H1 (cell line): ENCODE measurements around the gene SKP1. TPM values are rescaled to one million over a fixed set of nuclear protein-coding genes. Genes with fewer than 3 reads are reported as not detected.

ENCODE experiments used
- CTCF ChIA-PET: fragments of 300-600 bp; sonication (Branson Sonifier 250); formaldehyde crosslinking; loops from one replicate; lab custom pipeline; 2021; ENCODE audit not compliant: partially characterized antibody; lab: Charles Lee
- POLR2A ChIA-PET: fragments of 300-600 bp; sonication (Branson Sonifier 250); formaldehyde crosslinking; loops from one replicate; lab custom pipeline; 2021; ENCODE audit warnings: inconsistent platforms; ENCODE audit not compliant: partially characterized antibody; lab: Charles Lee
- DNase-seq, 2 experiments: peaks; one replicate each; pipeline versions ENCODE4 v3.0.0 to v3.0.0-alpha.2; 2010 to 2022; ENCODE audit warnings: low spot score in 2 of 2, low read depth in 1 of 2, mixed read lengths in 1 of 2
- FAIRE-seq: peaks from 2 replicates; lab custom pipeline; 2011; peaks lifted over from hg19 to GRCh38; lab: Jason Lieb, UNC
- H2AFZ ChIP-seq: 2 replicates; pipeline ENCODE4 v1.8.1; 2012; ENCODE audit warnings: low read length, inconsistent platforms
- H2AK5ac ChIP-seq: 2 replicates; pipeline ENCODE4 v1.6.1; 2013; ENCODE audit warnings: low read depth, low read length
- H2BK120ac ChIP-seq: replicated peaks from 2 replicates; pipeline ENCODE3; 2013; ENCODE audit warnings: low read depth, low read length, inconsistent platforms
- H2BK12ac ChIP-seq: 2 replicates; pipeline ENCODE4 v1.6.1; 2013; ENCODE audit warnings: low read depth, low read length
- H2BK15ac ChIP-seq: 2 replicates; pipeline ENCODE4 v1.6.1; 2013; ENCODE audit warnings: low read length
- H2BK20ac ChIP-seq: 2 replicates; pipeline ENCODE4 v1.6.1; 2013; ENCODE audit warnings: low read length
- H2BK5ac ChIP-seq: 2 replicates; pipeline ENCODE4 v1.6.1; 2013; ENCODE audit warnings: low read depth, low read length
- H3K14ac ChIP-seq: 2 replicates; pipeline ENCODE4 v1.6.1; 2013; ENCODE audit warnings: inconsistent platforms; ENCODE audit not compliant: insufficient read length
- H3K18ac ChIP-seq: 2 replicates; pipeline ENCODE4 v1.6.1; 2013; ENCODE audit warnings: low read length; ENCODE audit errors: extremely low read depth
- H3K23ac ChIP-seq: 2 replicates; pipeline ENCODE4 v1.6.1; 2013; ENCODE audit warnings: inconsistent platforms; ENCODE audit not compliant: insufficient read length
- H3K23me2 ChIP-seq: 2 replicates; pipeline ENCODE4 v1.6.1; 2013; ENCODE audit warnings: low read depth, low read length
- H3K27ac ChIP-seq: 2 replicates; pipeline ENCODE4 v1.6.1; 2011; ENCODE audit warnings: low read depth, low read length, inconsistent platforms
- H3K27me3 ChIP-seq, 4 experiments: replicated peaks in 1 of 4; 1 replicate in 1 of 4; 2 replicates in 3 of 4; pipeline versions ENCODE4 v1.6.1 to v1.8.1; 2011 to 2013; ENCODE audit warnings: low read length in 3 of 4, mild to moderate bottlenecking in 3 of 4, inconsistent platforms in 2 of 4, mixed read lengths in 2 of 4, moderate library complexity in 1 of 4; ENCODE audit not compliant: control insufficient read depth in 3 of 4, insufficient read depth in 3 of 4; ENCODE audit errors: extremely low read depth in 1 of 4
- H3K36me3 ChIP-seq, 4 experiments: 2 replicates each; pipeline versions ENCODE4 v1.6.1 to v1.8.1; 2011 to 2013; ENCODE audit warnings: mild to moderate bottlenecking in 4 of 4, low read length in 3 of 4, moderate library complexity in 2 of 4, control low read depth in 1 of 4, inconsistent platforms in 1 of 4; ENCODE audit not compliant: insufficient read depth in 4 of 4, control insufficient read depth in 2 of 4
- H3K4ac ChIP-seq: replicated peaks from 2 replicates; pipeline ENCODE3; 2013; ENCODE audit warnings: low read length, low read depth, mixed read lengths, inconsistent platforms; ENCODE audit not compliant: insufficient read length
- H3K4me1 ChIP-seq, 4 experiments: replicated peaks in 1 of 4; 1 replicate in 1 of 4; 2 replicates in 3 of 4; pipeline versions ENCODE4 v1.6.1 to v1.8.1; 2011 to 2013; ENCODE audit warnings: low read length in 3 of 4, inconsistent platforms in 2 of 4, mixed read lengths in 1 of 4; ENCODE audit not compliant: insufficient read depth in 4 of 4, control insufficient read depth in 3 of 4
- H3K4me2 ChIP-seq, 2 experiments: 2 replicates each; pipeline versions ENCODE4 v1.6.1 to v1.8.1; 2011 to 2013; ENCODE audit warnings: low read depth in 2 of 2, low read length in 2 of 2, control low read depth in 1 of 2, inconsistent platforms in 1 of 2, mild to moderate bottlenecking in 1 of 2; ENCODE audit not compliant: insufficient read depth in 1 of 2
- H3K4me3 ChIP-seq, 4 experiments: fragments of 200-600, 300-600 bp in 1 of 4; sonication (generic), shearing (Covaris generic), sonication (Bioruptor Twin) in 1 of 4; 2 replicates each; pipeline versions ENCODE4 v1.5.1 to v1.8.1; 2011 to 2016; ENCODE audit warnings: low read length in 4 of 4, low read depth in 3 of 4, control low read depth in 2 of 4, inconsistent platforms in 2 of 4, mild to moderate bottlenecking in 2 of 4, mixed read lengths in 1 of 4, moderate library complexity in 1 of 4; ENCODE audit not compliant: insufficient read depth in 2 of 4; ENCODE audit errors: extremely low read depth in 1 of 4
- H3K56ac ChIP-seq: replicated peaks from 2 replicates; pipeline ENCODE3; 2013; ENCODE audit warnings: low read depth, mild to moderate bottlenecking, mixed read lengths, low read length, inconsistent platforms; ENCODE audit not compliant: insufficient read length
- H3K79me1 ChIP-seq: 2 replicates; pipeline ENCODE4 v1.6.1; 2013; ENCODE audit warnings: low read depth, low read length, control low read depth
- H3K79me2 ChIP-seq, 2 experiments: 2 replicates each; pipeline versions ENCODE4 v1.6.1 to v1.8.1; 2012 to 2013; ENCODE audit warnings: low read length in 2 of 2, mild to moderate bottlenecking in 2 of 2, inconsistent platforms in 1 of 2; ENCODE audit not compliant: insufficient read depth in 2 of 2, control insufficient read depth in 1 of 2
- H3K9ac ChIP-seq, 4 experiments: replicated peaks in 1 of 4; 1 replicate in 1 of 4; 2 replicates in 3 of 4; pipeline versions ENCODE4 v1.6.1 to v1.8.1; 2011 to 2013; ENCODE audit warnings: low read depth in 3 of 4, low read length in 3 of 4, control low read depth in 2 of 4, mild to moderate bottlenecking in 2 of 4, moderate library complexity in 2 of 4, inconsistent platforms in 1 of 4; ENCODE audit errors: extremely low read depth in 1 of 4
- H3K9me3 ChIP-seq, 2 experiments: 2 replicates each; pipeline versions ENCODE4 v1.6.1 to v1.8.1; 2012 to 2013; ENCODE audit warnings: mild to moderate bottlenecking in 2 of 2, moderate library complexity in 2 of 2, control low read depth in 1 of 2, inconsistent platforms in 1 of 2, low read depth in 1 of 2, low read length in 1 of 2, mixed read lengths in 1 of 2; ENCODE audit not compliant: insufficient read depth in 2 of 2
- H4K20me1 ChIP-seq, 2 experiments: replicated peaks in 1 of 2; 2 replicates each; pipeline versions ENCODE3 to v1.8.1; 2011 to 2013; ENCODE audit warnings: inconsistent platforms in 2 of 2, low read length in 2 of 2, mild to moderate bottlenecking in 1 of 2; ENCODE audit not compliant: insufficient read depth in 2 of 2, control insufficient read depth in 1 of 2
- H4K5ac ChIP-seq: 2 replicates; pipeline ENCODE4 v1.6.1; 2013; ENCODE audit warnings: low read length, low read depth, mixed read lengths, inconsistent platforms; ENCODE audit not compliant: insufficient read length
- H4K8ac ChIP-seq: 2 replicates; pipeline ENCODE4 v1.8.0; 2013; ENCODE audit warnings: mild to moderate bottlenecking, moderate library complexity, low read length, inconsistent platforms; ENCODE audit not compliant: insufficient read depth; ENCODE audit errors: extremely low read depth
- H4K91ac ChIP-seq: replicated peaks from 2 replicates; pipeline ENCODE3; 2013; ENCODE audit warnings: low read length, mixed read lengths, inconsistent platforms; ENCODE audit not compliant: insufficient read length
- CBX8 ChIP-seq: fragments of 300-800, 300-1000 bp; sonication (generic); IDR thresholded peaks from 2 replicates; pipeline ENCODE4 v1.7.1; 2016; ENCODE audit warnings: low read depth, low read length, borderline replicate concordance
- KDM4A ChIP-seq: IDR thresholded peaks from one replicate; pipeline ENCODE4 v1.7.1; 2012; ENCODE audit warnings: low read depth, mild to moderate bottlenecking, moderate library complexity, low read length, inconsistent platforms; ENCODE audit not compliant: severe bottlenecking
- NRF1 ChIP-seq: IDR thresholded peaks from 2 replicates; pipeline ENCODE4 v1.6.1; 2011; ENCODE audit warnings: mild to moderate bottlenecking, low read depth, low read length, improper control_type of control experiment
- POLR2AphosphoS5 ChIP-seq: IDR thresholded peaks from 2 replicates; pipeline ENCODE4 v1.6.1; 2011; ENCODE audit warnings: low read depth, low read length
- POU5F1 ChIP-seq: IDR thresholded peaks from 2 replicates; pipeline ENCODE4 v1.6.1; 2011; ENCODE audit warnings: low read depth, mild to moderate bottlenecking, low read length, moderate library complexity
- SUZ12 ChIP-seq: fragments of 200-600 bp; sonication (generic); IDR thresholded peaks from 2 replicates; pipeline ENCODE4 v1.6.1; 2012; ENCODE audit warnings: mild to moderate bottlenecking, inconsistent platforms, low read length, moderate library complexity, mixed read lengths
- YY1 ChIP-seq: IDR thresholded peaks from 2 replicates; pipeline ENCODE4 v1.6.1; 2011; ENCODE audit warnings: low read depth, mild to moderate bottlenecking, low read length
- WGBS, 2 experiments: shearing (Covaris generic) in 1 of 2; methylation state at CpG; one replicate each; pipeline versions ENCODE4 v1.1.6 to v1.1.7; 2013 to 2015; ENCODE audit warnings: low lambda C conversion rate in 2 of 2, mixed read lengths in 2 of 2, inconsistent platforms in 1 of 2, low coverage in 1 of 2, missing lambda C conversion rate in 1 of 2; ENCODE audit not compliant: insufficient replicate concordance in 2 of 2, insufficient coverage in 1 of 2, insufficient read length in 1 of 2; ENCODE audit errors: extremely low coverage in 1 of 2, missing lambda C conversion rate in 1 of 2; 5-methylcytosine and 5-hydroxymethylcytosine counted together
- polyA plus RNA-seq, 7 experiments: library from polyadenylated mRNA; depleted of rRNA in 3 of 7; stranded (reverse) in 5 of 7; unstranded in 2 of 7; fragments of >200 nt in 5 of 7; fragments of 200-250 nt in 2 of 7; gene quantifications; 1 replicate in 5 of 7; 2 replicates in 1 of 7; 4 replicates in 1 of 7; pipeline versions ENCODE4 v1.2.1 to v1.2.3, GENCODE V29; 2011 to 2013; ENCODE audit warnings: missing spikeins in 2 of 7, mixed read lengths in 2 of 7
- total RNA-seq: library from RNA; stranded (reverse); fragmentation: NEBNext Ultra II Directional; extraction: Animal tissue kit (Norgen Biotek cat#: 25700); gene quantifications from 2 replicates; pipeline ENCODE4 v1.2.1, GENCODE V29; 2021

Gene SKP1
- total and polyA plus RNA-seq, 2 of the 8 experiments (the other 6 are each of a cell fraction or from before 2014, with no cell fraction given): 163 to 332 TPM

- Histone ChIP-seq H3K27ac (no peak overlapping the region), H3K18ac (no peak overlapping the region), H4K91ac (no peak overlapping the region), H2BK20ac (no peak overlapping the region), H4K8ac (peak overlapping the region; percentile 22; the same call in 1 of the 2 replicates), H3K14ac (no peak overlapping the region), H3K56ac (no peak overlapping the region), H3K79me2 (no peaks in the 10 kb centered on the region), H2BK15ac (0 out of 2 replicates have a peak overlapping the region, but pooled peaks have one; percentile 29), H3K79me1 (no peaks in the 10 kb centered on the region; the same call in 1 of the 2 replicates), H3K27me3 (peaks cover 20 to 34% (median 32%) of the 10 kb centered on the region in 4 experiments), H3K23ac (no peak overlapping the region), H3K4ac (no peak overlapping the region), H3K4me1 (peaks cover 0 to 15% (median 9%) of the 10 kb centered on the region in 4 experiments; a peak in 6 of 7 replicates), H2AK5ac (no peak overlapping the region), H2BK5ac (no peak overlapping the region)
- CTCF ChIA-PET: interaction anchor here (1.0 to 21.7 kb wide), 4 partner anchors 9 to 28 kb away, joined by 5 to 270 read pairs (median 44); no protein-coding TSS in a partner anchor
- no peak for TF ChIP-seq POLR2AphosphoS5
- TF ChIP-seq KDM4A: no peak
- no peak for TF ChIP-seq POU5F1
- no peak for TF ChIP-seq SUZ12
- TF ChIP-seq NRF1: no peak
- TF ChIP-seq YY1: no peak
- no peak for TF ChIP-seq CBX8
- TF ChIP-seq, all 59 proteins: peak for 0
- Histone ChIP-seq H3K4me3 (peak overlapping the region in 3 of 4 experiments; percentile 53 to 89 (median 79); a peak in 5 of 8 replicates), H3K36me3 (peaks cover 0 to 2% (median 0%) of the 10 kb centered on the region in 4 experiments; a peak in 1 of 8 replicates), H3K23me2 (peaks cover 10% of the 10 kb centered on the region; the same call in 1 of the 2 replicates), H2BK120ac (no peak overlapping the region), H4K5ac (no peak overlapping the region), H2AFZ (no peak overlapping the region), H2BK12ac (no peak overlapping the region; the same call in 1 of the 2 replicates), H4K20me1 (peaks cover 3 to 14% of the 10 kb centered on the region in 2 experiments), H3K9me3 (no peaks in the 10 kb centered on the region), H3K9ac (no peak overlapping the region), H3K4me2 (peak overlapping the region; percentile 74 to 100)
- DNase-seq (no peak), FAIRE-seq (no peak)
- POLR2A ChIA-PET: no interaction called here
- 81% methylated on average over 11 of the region's 13 CpGs; no CpG with 5 or more reads in 1 of the 2 experiments for WGBS, 2 experiments
Measured at GRCh38 chr5:134115806-134116175, 61.0 kb downstream of the SKP1 start.
